Measurements from ENCODE around the gene CAMK1D. TPM values are rescaled to one million over a fixed set of nuclear protein-coding genes. Genes with fewer than 3 reads are reported as not detected.

Gene CAMK1D
- total and polyA plus RNA-seq, 10 of the 15 experiments (the other 5 are each of a cell fraction or from before 2014, with no cell fraction given), result 2.1 to 35.5 (median 14.7) TPM

GRCh38 chr10:12377658-12378290 is 28.4 kb downstream of the CAMK1D start:
- Histone ChIP-seq H3K9ac (ENCODE audit: control insufficient read depth, insufficient read depth, low read length) (no peak overlapping the region), H3K27me3 (replicated peaks in 1 of 2; ENCODE audit: control insufficient read depth in 2 of 2, insufficient read depth in 2 of 2, low read length in 1 of 2) (no peaks in the 10 kb centered on the region), H3K27ac (ENCODE audit: control insufficient read depth, insufficient read depth) (no peak overlapping the region), H2AFZ (ENCODE audit: control insufficient read depth, low read depth, low read length) (no peak overlapping the region), H3K4me3 (no peak overlapping the region), H4K20me1 (ENCODE audit: control insufficient read depth, insufficient read depth) (no peaks in the 10 kb centered on the region), H3K9me3 (replicated peaks; ENCODE audit: control insufficient read depth, insufficient read depth, low read length) (no peaks in the 10 kb centered on the region), H3K36me3 (ENCODE audit: control insufficient read depth in 2 of 2, insufficient read depth in 2 of 2, low read length in 1 of 2) (no peaks in the 10 kb centered on the region), H3K4me2 (ENCODE audit: control insufficient read depth, insufficient read depth) (no peak overlapping the region), H3K4me1 (ENCODE audit: control insufficient read depth, insufficient read depth, low read length) (no peaks in the 10 kb centered on the region), H3K79me2 (ENCODE audit: control insufficient read depth, insufficient read depth, low read length) (peaks cover 2% of the 10 kb centered on the region)
- CTCF ChIA-PET, result interaction anchor here (0.9 kb wide), 2 partner anchors 13 to 27 kb away, joined by 3 read pairs; no protein-coding TSS in a partner anchor
- 86% methylated on average over 7 of the region's 7 CpGs for WGBS (ENCODE audit: insufficient coverage, insufficient replicate concordance, low lambda C conversion rate, missing lambda C conversion rate)
- BruUV-seq (replicated peaks), result no TSS peak
- POLR2A ChIA-PET, result interaction anchor here (0.5 kb wide), 1 partner anchor 182 kb away, joined by 5 read pairs; no protein-coding TSS in a partner anchor
- in situ Hi-C loops (cut with MboI), result no loop called here
- RAD21 ChIA-PET (ENCODE audit: unreplicated experiment), result no interaction called here
- intact Hi-C loops (cut with micrococcal nuclease; ENCODE audit: unreplicated experiment), result no loop called here
- FAIRE-seq, result no peak
- ATAC-seq, result no peak
- DNase-seq (ENCODE audit: low read depth, low spot score), result no peak
- SMC1A ChIA-PET (ENCODE audit: uncharacterized antibody, unreplicated experiment), result interaction anchor here (0.9 to 1.9 kb wide), 4 partner anchors 12 to 54 kb away, joined by 3 to 5 read pairs (median 4); no protein-coding TSS in a partner anchor
- TF ChIP-seq BHLHE40 (IDR thresholded peaks at IDR 0.05; ENCODE audit: borderline replicate concordance in 1 of 2, low read depth in 2 of 2, low read length in 1 of 2) (no peak), RAD21 (IDR thresholded peaks at IDR 0.05; ENCODE audit: insufficient read depth, low read depth, low read length) (no peak), PAX8 (IDR thresholded peaks at IDR 0.05) (no peak), RBBP5 (conservative IDR thresholded peaks at IDR 0.05) (no peak), CTCF (IDR thresholded peaks at IDR 0.05 in 2 of 3, conservative IDR thresholded peaks at IDR 0.05 in 1 of 3; ENCODE audit: control insufficient read depth in 2 of 3, extremely low read depth in 1 of 3, insufficient read depth in 1 of 3, low read depth in 3 of 3, low read length in 3 of 3) (no peak), E2F4 (IDR thresholded peaks at IDR 0.05; ENCODE audit: low read depth, low read length) (no peak), HCFC1 (IDR thresholded peaks at IDR 0.05; ENCODE audit: low read length) (no peak), EZH2 (IDR thresholded peaks at IDR 0.05; ENCODE audit: borderline replicate concordance, control insufficient read depth, low read depth, low read length) (no peak), HDAC2 (IDR thresholded peaks at IDR 0.05) (no peak), RELB (IDR thresholded peaks at IDR 0.05; ENCODE audit: low read depth) (no peak), ZBTB4 (CRISPR knock-in tag; IDR thresholded peaks at IDR 0.05) (no peak), E2F8 (IDR thresholded peaks at IDR 0.05; ENCODE audit: low read depth, partially characterized antibody) (no peak)

Data from GM12878 (cell line).